CD4-positive, alpha-beta T cell (primary cell): Measurements from ENCODE around the gene ATXN1. TPM values are rescaled to one million over a fixed set of nuclear protein-coding genes. Genes with fewer than 3 reads are reported as not detected.
A peak's percentile ranks its signal among the peaks of the same experiment; 100 is the strongest.

Experiments used
- ATAC-seq: fragments of 200-7000 bp; cut with Tn5 transposase; one replicate; pipeline ENCODE4 v1.10.0; 2022; ENCODE audit warnings: mild to moderate bottlenecking; ENCODE audit not compliant: poor library complexity
- CTCF ChIA-PET: fragments of 350-600 bp; sonication (Branson Sonifier 250); formaldehyde crosslinking; loops from one replicate; lab custom pipeline; 2021; ENCODE audit warnings: antibody characterized with exemption, inconsistent platforms; lab: Charles Lee
- POLR2A ChIA-PET: fragments of 350-600 bp; sonication (Branson Sonifier 250); formaldehyde crosslinking; loops from one replicate; lab custom pipeline; 2021; ENCODE audit warnings: antibody characterized with exemption, inconsistent platforms; lab: Charles Lee
- DNase-seq, 14 experiments: peaks; one replicate each; pipeline ENCODE4 v3.0.0-alpha.2; 2013 to 2020; ENCODE audit warnings: mixed read lengths in 2 of 14
- H3K27ac ChIP-seq, 2 donors: one replicate each; pipeline versions ENCODE4 v1.5.1 to v1.7.0; 2013; ENCODE audit warnings: low read length in 2 of 2, low read depth in 1 of 2, mild to moderate bottlenecking in 1 of 2
- H3K27me3 ChIP-seq, 2 experiments: 1 replicate in 1 of 2; 2 replicates in 1 of 2; pipeline versions ENCODE4 v1.6.1 to v1.7.0; 2013; ENCODE audit warnings: low read length in 2 of 2, control low read depth in 1 of 2, mild to moderate bottlenecking in 1 of 2, moderate library complexity in 1 of 2; ENCODE audit not compliant: insufficient read depth in 2 of 2, control insufficient read depth in 1 of 2
- H3K36me3 ChIP-seq: one replicate; pipeline ENCODE4 v1.6.1; 2013; ENCODE audit warnings: low read length, control low read depth; ENCODE audit not compliant: insufficient read depth
- H3K4me1 ChIP-seq: one replicate; pipeline ENCODE4 v1.6.1; 2013; ENCODE audit warnings: low read length, control low read depth; ENCODE audit not compliant: insufficient read depth
- H3K4me3 ChIP-seq: one replicate; pipeline ENCODE4 v1.5.1; 2013; ENCODE audit warnings: mild to moderate bottlenecking, low read length, moderate library complexity
- H3K9me3 ChIP-seq, 2 experiments: 1 replicate in 1 of 2; 2 replicates in 1 of 2; pipeline versions ENCODE4 v1.6.1 to v1.7.0; 2013; ENCODE audit warnings: low read length in 2 of 2, mild to moderate bottlenecking in 2 of 2, control low read depth in 1 of 2, moderate library complexity in 1 of 2; ENCODE audit not compliant: control insufficient read depth in 1 of 2, insufficient read depth in 1 of 2
- H3K27ac Mint-ChIP-seq: one replicate; pipeline ENCODE4 v1.8.0; 2020; ENCODE audit warnings: mixed read lengths
- H3K27me3 Mint-ChIP-seq: one replicate; pipeline ENCODE4 v1.8.0; 2021; ENCODE audit warnings: mixed read lengths
- H3K36me3 Mint-ChIP-seq: one replicate; pipeline ENCODE4 v1.8.0; 2021; ENCODE audit warnings: low read depth, mixed read lengths
- H3K4me1 Mint-ChIP-seq: one replicate; pipeline ENCODE4 v1.8.0; 2021; ENCODE audit warnings: low read depth, mixed read lengths
- H3K4me3 Mint-ChIP-seq: one replicate; pipeline ENCODE4 v1.8.0; 2020; ENCODE audit warnings: mild to moderate bottlenecking, mixed read lengths
- H3K9me3 Mint-ChIP-seq: one replicate; pipeline ENCODE4 v1.8.0; 2020; ENCODE audit warnings: mixed read lengths
- CTCF ChIP-seq: fragments of 200-600 bp; IDR thresholded peaks from one replicate; pipeline ENCODE4 v1.8.0; 2022; ENCODE audit warnings: antibody characterized with exemption, mild to moderate bottlenecking
- intact Hi-C, 2 experiments: fragments of 100-400 bp; cut with DNase I in 1 of 2; cut with micrococcal nuclease in 1 of 2; formaldehyde crosslinking; loops; one replicate each; pipeline versions ENCODE4 v1.15.1 to v1.9.0; 2023 to 2025; cut with DNase I, micrococcal nuclease
- total RNA-seq, 174 experiments: library from RNA in 2 of 174; stranded (reverse) in 2 of 174; gene quantifications; one replicate each; pipeline ENCODE4 v1.2.3 and lab custom pipeline; 2021 to 2026

The ATXN1 gene
- total RNA-seq, 2 experiments from 2014 or later: 74.2 to 76.7 TPM

GRCh38 chr6:16477367-16478149 is 283.7 kb downstream of the ATXN1 start:
- ATAC-seq (no peak), DNase-seq (no peak)
- no peak overlapping the region for H3K4me3 ChIP-seq
- Mint-ChIP-seq H3K27me3 (no peaks in the 10 kb centered on the region), H3K36me3 (peaks cover 26% of the 10 kb centered on the region), H3K4me3 (no peak overlapping the region), H3K27ac (peak overlapping the region; percentile 31), H3K9me3 (peaks cover 2% of the 10 kb centered on the region), H3K4me1 (peaks cover 71% of the 10 kb centered on the region)
- H3K27me3 ChIP-seq: no peaks in the 10 kb centered on the region
- intact Hi-C loops: no loop called here
- POLR2A ChIA-PET: no interaction called here
- no peaks in the 10 kb centered on the region for H3K9me3 ChIP-seq
- CTCF ChIA-PET: no interaction called here
- no peak for TF ChIP-seq CTCF
- H3K36me3 ChIP-seq: peaks cover 9% of the 10 kb centered on the region
- H3K27ac ChIP-seq: no peak overlapping the region
- H3K4me1 ChIP-seq: peaks cover 58% of the 10 kb centered on the region

- Mint-ChIP-seq H3K4me3 (no peak overlapping the region), H3K9me3 (no peaks in the 10 kb centered on the region), H3K36me3 (peaks cover 23% of the 10 kb centered on the region), H3K27me3 (no peaks in the 10 kb centered on the region), H3K27ac (peak overlapping the region; percentile 31), H3K4me1 (peaks cover 71% of the 10 kb centered on the region)
- ChIA-PET CTCF (interaction anchor here (0.6 to 1.1 kb wide), 2 partner anchors 16 to 140 kb away, joined by 3 read pairs; no protein-coding TSS in a partner anchor), POLR2A (no interaction called here)
- H3K9me3 ChIP-seq: no peaks in the 10 kb centered on the region
- intact Hi-C loops: no loop called here
- DNase-seq (no peak), ATAC-seq (no peak)
- no peak for TF ChIP-seq CTCF
- H3K27ac ChIP-seq: no peak overlapping the region
- no peak overlapping the region for H3K4me3 ChIP-seq
- H3K27me3 ChIP-seq: no peaks in the 10 kb centered on the region
- H3K36me3 ChIP-seq: peaks cover 9% of the 10 kb centered on the region
- peaks cover 53% of the 10 kb centered on the region for H3K4me1 ChIP-seq
Measured at GRCh38 chr6:16476861-16477260, 284.4 kb downstream of the ATXN1 start.

GRCh38 chr6:16475494-16475781 is 285.8 kb downstream of the ATXN1 start:
- Histone ChIP-seq H3K4me1 (peaks cover 45% of the 10 kb centered on the region), H3K27ac (peak overlapping the region in 1 of 2 donors; percentile 65), H3K4me3 (no peak overlapping the region), H3K9me3 (no peaks in the 10 kb centered on the region), H3K27me3 (no peaks in the 10 kb centered on the region), H3K36me3 (peaks cover 6% of the 10 kb centered on the region)
- no peaks in the 10 kb centered on the region for H3K9me3 Mint-ChIP-seq
- ATAC-seq: no peak
- peak overlapping the region; percentile 79 for H3K27ac Mint-ChIP-seq
- POLR2A ChIA-PET: interaction anchor here (1.5 kb wide), 1 partner anchor 9 kb away, joined by 3 read pairs; no protein-coding TSS in a partner anchor
- no peaks in the 10 kb centered on the region for H3K27me3 Mint-ChIP-seq
- DNase-seq: no peak
- H3K4me3 Mint-ChIP-seq: no peak overlapping the region
- H3K4me1 Mint-ChIP-seq: peaks cover 66% of the 10 kb centered on the region
- H3K36me3 Mint-ChIP-seq: peaks cover 11% of the 10 kb centered on the region
- CTCF ChIA-PET: interaction anchor here (0.7 to 1.7 kb wide), 3 partner anchors 21 to 52 kb away, joined by 3 to 4 read pairs (median 3); no protein-coding TSS in a partner anchor
- no peak for TF ChIP-seq CTCF
- intact Hi-C loops: no loop called here
